ENCODE results near the gene AURKAIP1.

DNA sequence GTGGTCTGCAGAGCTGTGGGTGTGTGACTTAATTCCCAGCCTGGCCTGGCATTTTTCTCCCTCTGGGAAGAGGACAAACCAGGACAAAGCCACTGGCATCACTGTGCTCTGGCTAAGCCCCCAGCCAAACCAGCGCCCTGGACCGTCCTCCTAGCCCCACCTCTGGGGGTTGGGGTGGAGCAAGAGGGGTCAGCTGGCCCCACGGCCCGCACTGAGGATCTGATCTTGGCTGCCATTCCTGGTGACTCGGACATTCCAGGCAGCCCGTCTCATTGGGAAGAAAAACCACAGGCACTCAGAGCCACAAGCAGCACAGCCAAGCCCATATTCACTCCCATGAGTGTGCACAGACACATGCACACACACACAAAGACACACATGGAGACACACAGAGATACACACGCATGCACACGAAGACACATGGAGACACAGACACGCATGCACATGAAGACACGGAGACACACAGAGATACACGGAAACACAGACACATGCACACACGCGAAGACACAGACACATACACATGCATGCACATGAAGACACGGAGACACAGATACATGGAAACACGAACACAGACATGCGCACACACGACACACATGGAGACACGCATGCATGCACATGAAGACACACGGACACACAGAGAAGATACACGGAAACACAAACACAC, 14.4 kb downstream of the AURKAIP1 start:
- TF ChIP-seq POLR2A (IDR thresholded peaks at IDR 0.05) = no peak
- TF ChIP-seq, protein P1, sequence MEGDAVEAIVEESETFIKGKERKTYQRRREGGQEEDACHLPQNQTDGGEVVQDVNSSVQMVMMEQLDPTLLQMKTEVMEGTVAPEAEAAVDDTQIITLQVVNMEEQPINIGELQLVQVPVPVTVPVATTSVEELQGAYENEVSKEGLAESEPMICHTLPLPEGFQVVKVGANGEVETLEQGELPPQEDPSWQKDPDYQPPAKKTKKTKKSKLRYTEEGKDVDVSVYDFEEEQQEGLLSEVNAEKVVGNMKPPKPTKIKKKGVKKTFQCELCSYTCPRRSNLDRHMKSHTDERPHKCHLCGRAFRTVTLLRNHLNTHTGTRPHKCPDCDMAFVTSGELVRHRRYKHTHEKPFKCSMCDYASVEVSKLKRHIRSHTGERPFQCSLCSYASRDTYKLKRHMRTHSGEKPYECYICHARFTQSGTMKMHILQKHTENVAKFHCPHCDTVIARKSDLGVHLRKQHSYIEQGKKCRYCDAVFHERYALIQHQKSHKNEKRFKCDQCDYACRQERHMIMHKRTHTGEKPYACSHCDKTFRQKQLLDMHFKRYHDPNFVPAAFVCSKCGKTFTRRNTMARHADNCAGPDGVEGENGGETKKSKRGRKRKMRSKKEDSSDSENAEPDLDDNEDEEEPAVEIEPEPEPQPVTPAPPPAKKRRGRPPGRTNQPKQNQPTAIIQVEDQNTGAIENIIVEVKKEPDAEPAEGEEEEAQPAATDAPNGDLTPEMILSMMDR (IDR thresholded peaks at IDR 0.05) = no peak

All from testis (tissue), 2 donors.